C4-2B (cell line): Measurements from ENCODE around the gene ITPR1.

ENCODE experiments used
- CTCF ChIP-seq: fragments of 450-650 bp; conservative IDR thresholded peaks from 2 replicates; pipeline ENCODE4 v1.5.1; 2017; ENCODE audit warnings: mild to moderate bottlenecking
- ZFX ChIP-seq: fragments of 450-650 bp; IDR thresholded peaks from 2 replicates; pipeline ENCODE4 v1.6.1; 2017

GRCh38 chr3:4886448-4886847 is 393.3 kb downstream of the ITPR1 start:
- TF ChIP-seq CTCF (no peak), ZFX (no peak)
